Cardiac muscle cell (in vitro differentiated cells and primary cell): ENCODE measurements around the gene CCER1. TPM values are rescaled to one million over a fixed set of nuclear protein-coding genes. Genes with fewer than 3 reads are reported as not detected.

Source experiments
- DNase-seq, 2 donors: peaks; one replicate each; pipeline versions ENCODE4 v3.0.0 to v3.0.0-alpha.2; 2010 to 2017; ENCODE audit warnings: low read depth in 1 of 2, low spot score in 1 of 2
- H3K27ac ChIP-seq: fragments of 200-600 bp; sonication (generic); 2 replicates; pipeline ENCODE4 v1.5.1; 2016
- H3K27me3 ChIP-seq: fragments of 200-600 bp; sonication (generic); 2 replicates; pipeline ENCODE4 v1.6.0; 2016; ENCODE audit warnings: control low read depth
- H3K36me3 ChIP-seq: fragments of 200-600 bp; sonication (generic); 2 replicates; pipeline ENCODE4 v1.5.1; 2016; ENCODE audit warnings: control low read depth
- H3K4me1 ChIP-seq: fragments of 200-600 bp; sonication (generic); 2 replicates; pipeline ENCODE4 v1.8.1; 2017; ENCODE audit warnings: low read depth, mild to moderate bottlenecking, mixed run types
- H3K4me3 ChIP-seq: fragments of 200-600 bp; sonication (generic); 2 replicates; pipeline ENCODE4 v1.5.1; 2016; ENCODE audit warnings: mild to moderate bottlenecking
- H3K9me3 ChIP-seq: fragments of 200-600 bp; sonication (generic); 2 replicates; pipeline ENCODE4 v1.5.1; 2017; ENCODE audit warnings: low read depth, mild to moderate bottlenecking, control low read depth
- polyA plus RNA-seq: library from polyadenylated mRNA; unstranded; fragments of >200 nt; fragmentation: Nextera tagmentation; extraction: Ambion mirVana; gene quantifications from 2 replicates; pipeline ENCODE4 v1.2.1, GENCODE V29; 2016
- total RNA-seq: library from RNA; depleted of rRNA; stranded (reverse); fragments of >200 nt; gene quantifications from 2 replicates; pipeline ENCODE4 v1.2.3, GENCODE V29; 2016
- TF ChIP-seq, protein P1 (sequence below): IDR thresholded peaks from 2 replicates; pipeline ENCODE4 v1.5.1; 2012; ENCODE audit warnings: low read depth, mild to moderate bottlenecking, low read length

Gene CCER1
- total and polyA plus RNA-seq, 2 experiments from 2014 or later = not detected

DNA sequence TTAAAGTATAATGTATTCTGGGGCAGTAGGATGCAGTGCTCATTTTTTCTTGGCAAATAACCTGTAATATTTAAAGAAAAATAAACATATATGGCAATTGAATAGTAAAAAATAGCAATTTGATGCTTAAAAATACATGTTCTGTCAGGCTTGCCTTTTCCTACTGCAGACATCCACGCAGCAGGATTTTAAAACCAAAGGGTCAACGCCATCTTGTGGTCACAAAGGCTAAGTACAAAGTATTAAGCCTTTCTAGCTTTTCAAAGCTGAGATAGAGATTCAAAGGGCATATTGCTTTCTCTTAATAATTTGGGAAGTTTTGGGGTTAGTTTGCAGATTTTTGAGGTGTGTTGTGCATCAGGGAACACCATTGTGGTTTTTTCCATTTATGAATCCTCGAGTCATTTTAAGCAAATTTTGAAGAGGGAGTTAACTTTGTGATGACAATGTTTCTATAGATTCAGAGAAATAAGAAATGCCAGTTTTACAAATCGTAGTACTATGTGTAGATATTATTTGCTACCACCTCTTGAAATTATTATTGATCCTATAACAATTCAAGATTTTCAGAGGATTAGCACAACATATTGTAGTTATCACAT lies 4.7 kb upstream of the CCER1 start:
- TF ChIP-seq, protein P1, sequence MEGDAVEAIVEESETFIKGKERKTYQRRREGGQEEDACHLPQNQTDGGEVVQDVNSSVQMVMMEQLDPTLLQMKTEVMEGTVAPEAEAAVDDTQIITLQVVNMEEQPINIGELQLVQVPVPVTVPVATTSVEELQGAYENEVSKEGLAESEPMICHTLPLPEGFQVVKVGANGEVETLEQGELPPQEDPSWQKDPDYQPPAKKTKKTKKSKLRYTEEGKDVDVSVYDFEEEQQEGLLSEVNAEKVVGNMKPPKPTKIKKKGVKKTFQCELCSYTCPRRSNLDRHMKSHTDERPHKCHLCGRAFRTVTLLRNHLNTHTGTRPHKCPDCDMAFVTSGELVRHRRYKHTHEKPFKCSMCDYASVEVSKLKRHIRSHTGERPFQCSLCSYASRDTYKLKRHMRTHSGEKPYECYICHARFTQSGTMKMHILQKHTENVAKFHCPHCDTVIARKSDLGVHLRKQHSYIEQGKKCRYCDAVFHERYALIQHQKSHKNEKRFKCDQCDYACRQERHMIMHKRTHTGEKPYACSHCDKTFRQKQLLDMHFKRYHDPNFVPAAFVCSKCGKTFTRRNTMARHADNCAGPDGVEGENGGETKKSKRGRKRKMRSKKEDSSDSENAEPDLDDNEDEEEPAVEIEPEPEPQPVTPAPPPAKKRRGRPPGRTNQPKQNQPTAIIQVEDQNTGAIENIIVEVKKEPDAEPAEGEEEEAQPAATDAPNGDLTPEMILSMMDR = peak; percentile 72
- Histone ChIP-seq H3K27ac (no peak overlapping the region), H3K9me3 (no peaks in the 10 kb centered on the region), H3K36me3 (no peaks in the 10 kb centered on the region), H3K27me3 (no peaks in the 10 kb centered on the region), H3K4me1 (no peaks in the 10 kb centered on the region), H3K4me3 (no peak overlapping the region)
- peak; percentile 67 to 72 for DNase-seq

GRCh38 chr12:90959032-90959431 lies 4.1 kb upstream of the CCER1 start:
- Histone ChIP-seq H3K36me3 (no peaks in the 10 kb centered on the region), H3K4me1 (no peaks in the 10 kb centered on the region), H3K27ac (no peak overlapping the region), H3K27me3 (no peaks in the 10 kb centered on the region), H3K4me3 (no peak overlapping the region), H3K9me3 (no peaks in the 10 kb centered on the region)
- peak in 1 of 2 donors; percentile 46 for DNase-seq
- TF ChIP-seq, protein P1 = peak; percentile 25

DNA sequence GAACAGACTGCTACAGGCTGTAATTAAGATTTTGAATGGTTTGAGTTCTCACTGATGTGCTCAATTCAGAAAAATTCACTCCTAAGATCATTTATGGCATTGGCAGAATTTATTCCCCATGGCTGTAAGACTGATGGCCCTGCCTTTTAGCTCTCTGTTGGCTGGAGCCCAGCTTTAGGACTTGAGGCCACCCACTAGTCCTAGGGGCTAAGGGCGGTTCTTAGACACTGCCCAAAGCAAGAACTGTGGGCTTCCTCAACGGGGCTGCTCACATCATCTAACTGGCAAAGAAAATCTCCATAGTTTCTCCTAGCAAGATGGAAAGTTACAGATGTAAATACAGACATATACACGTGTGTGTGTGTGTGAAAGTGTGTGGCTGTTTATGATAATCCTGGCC lies 3.4 kb upstream of the CCER1 start:
- H3K4me3 ChIP-seq = no peak overlapping the region
- H3K36me3 ChIP-seq = no peaks in the 10 kb centered on the region
- TF ChIP-seq, protein P1 = no peak
- H3K9me3 ChIP-seq = no peaks in the 10 kb centered on the region
- no peak overlapping the region for H3K27ac ChIP-seq
- DNase-seq = no peak
- H3K4me1 ChIP-seq = no peaks in the 10 kb centered on the region
- H3K27me3 ChIP-seq = no peaks in the 10 kb centered on the region

- H3K27ac ChIP-seq = no peak overlapping the region
- no peak for DNase-seq
- TF ChIP-seq, protein P1 = no peak
- H3K4me3 ChIP-seq = no peak overlapping the region
- no peaks in the 10 kb centered on the region for H3K27me3 ChIP-seq
- no peaks in the 10 kb centered on the region for H3K9me3 ChIP-seq
- H3K4me1 ChIP-seq = no peaks in the 10 kb centered on the region
- H3K36me3 ChIP-seq = no peaks in the 10 kb centered on the region
These were observed 548 bp downstream of the CCER1 start for GRCh38 chr12:90954428-90954827.

DNA sequence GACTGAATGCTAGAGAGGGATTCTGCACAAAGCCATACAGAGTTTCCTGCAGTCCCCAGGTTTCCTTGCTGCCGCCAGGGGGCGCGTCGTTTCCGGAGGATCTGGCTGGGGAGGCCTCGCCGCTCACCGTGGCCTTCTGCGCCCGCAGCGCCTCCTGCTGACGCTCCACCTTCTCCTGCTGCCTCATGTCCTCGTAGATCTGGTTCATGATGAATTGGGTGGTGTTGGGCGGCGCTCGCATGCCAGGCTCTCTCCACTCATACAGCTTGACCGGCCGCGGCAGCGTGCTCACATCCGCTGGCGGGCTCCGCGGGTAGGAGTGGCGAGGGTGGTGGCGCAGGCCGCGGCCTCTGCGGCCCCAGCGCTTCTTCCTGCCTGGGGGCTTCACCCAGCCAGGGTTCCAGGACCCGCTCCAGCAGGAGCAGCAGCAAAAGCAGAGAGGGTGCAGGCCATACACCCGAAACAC lies 987 bp downstream of the CCER1 start:
- Histone ChIP-seq H3K9me3 (no peaks in the 10 kb centered on the region), H3K27ac (no peak overlapping the region), H3K36me3 (no peaks in the 10 kb centered on the region), H3K27me3 (no peaks in the 10 kb centered on the region), H3K4me1 (no peaks in the 10 kb centered on the region), H3K4me3 (no peak overlapping the region)
- TF ChIP-seq, protein P1 = peak; percentile 41
- DNase-seq = peak in 1 of 2 donors; percentile 27
